ENCODE measurements around the gene B3GAT3.
A peak's percentile ranks its signal among the peaks of the same experiment; 100 is the strongest.

GRCh38 chr11:62601122-62601371, 20.7 kb downstream of the B3GAT3 start:
- TF ChIP-seq TAF1 (IDR thresholded peaks at IDR 0.05; ENCODE audit: low read depth) (0 out of 2 replicates have a peak, but pooled peaks have one; percentile 2), MAX (IDR thresholded peaks at IDR 0.05) (peak; percentile 86)
